ENCODE results near the gene C14orf119.

Gene C14orf119

DNA sequence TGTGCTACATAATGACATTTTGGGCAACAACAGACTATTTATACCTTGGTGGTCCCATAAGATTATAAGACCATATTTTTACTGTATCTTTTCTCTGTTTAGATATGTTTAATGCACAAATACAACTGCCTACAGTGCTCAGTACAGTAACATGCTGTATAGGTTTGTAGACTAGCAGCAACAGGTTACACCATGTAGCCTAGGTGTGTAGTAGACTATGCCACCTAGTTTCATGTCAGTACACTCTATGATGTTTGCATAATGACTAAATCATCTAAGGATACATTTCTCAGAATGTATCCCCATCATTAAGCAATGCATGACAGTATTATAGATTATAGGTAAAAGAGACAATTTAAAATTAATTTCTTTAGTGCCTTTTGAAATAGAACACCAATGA, 54.4 kb downstream of the C14orf119 start:
- DNase-seq (ENCODE audit: low read depth) = no peak
